Urothelium cell line (cell line): ENCODE data around the gene PIP5K1B.

Experiments used
- DNase-seq: peaks from one replicate; pipeline ENCODE4 v3.0.0; 2011; ENCODE audit warnings: low spot score, mixed read lengths
- FAIRE-seq: peaks from 2 replicates; lab custom pipeline; 2011; peaks lifted over from hg19 to GRCh38; lab: Jason Lieb, UNC

Gene PIP5K1B

GRCh38 chr9:68941780-68942459 is 236.9 kb downstream of the PIP5K1B start:
- DNase-seq (no peak), FAIRE-seq (no peak)

- DNase-seq = no peak
- no peak for FAIRE-seq
Observed at GRCh38 chr9:68942790-68943189, 237.8 kb downstream of the PIP5K1B start.

GRCh38 chr9:68947015-68947414 is 242.0 kb downstream of the PIP5K1B start:
- FAIRE-seq (no peak), DNase-seq (no peak)

- DNase-seq (no peak), FAIRE-seq (no peak)
Observed at GRCh38 chr9:68947842-68948569, 243.0 kb downstream of the PIP5K1B start.

- DNase-seq (no peak), FAIRE-seq (no peak)
Observed at GRCh38 chr9:68949271-68950000, 244.4 kb downstream of the PIP5K1B start.

- DNase-seq (no peak), FAIRE-seq (no peak)
Observed at GRCh38 chr9:68950188-68950587, 245.1 kb downstream of the PIP5K1B start.

- no peak for FAIRE-seq
- no peak for DNase-seq
Observed at GRCh38 chr9:68950689-68951088, 245.6 kb downstream of the PIP5K1B start.

GRCh38 chr9:68951879-68952659 is 247.0 kb downstream of the PIP5K1B start:
- FAIRE-seq (no peak), DNase-seq (no peak)

GRCh38 chr9:68953771-68954170 is 248.7 kb downstream of the PIP5K1B start:
- FAIRE-seq (no peak), DNase-seq (no peak)

- no peak for FAIRE-seq
- no peak for DNase-seq
Observed at GRCh38 chr9:68955330-68955729, 250.3 kb downstream of the PIP5K1B start.

- FAIRE-seq = no peak
- DNase-seq = no peak
Observed at GRCh38 chr9:68957479-68957878, 252.4 kb downstream of the PIP5K1B start.

GRCh38 chr9:68961587-68961986 is 256.5 kb downstream of the PIP5K1B start:
- DNase-seq (no peak), FAIRE-seq (no peak)

GRCh38 chr9:68963416-68963815 is 258.4 kb downstream of the PIP5K1B start:
- no peak for DNase-seq
- no peak for FAIRE-seq

- DNase-seq = no peak
- no peak for FAIRE-seq
Observed at GRCh38 chr9:68964102-68964541, 259.1 kb downstream of the PIP5K1B start.

- no peak for DNase-seq
- FAIRE-seq = no peak
Observed at GRCh38 chr9:68964765-68965164, 259.7 kb downstream of the PIP5K1B start.

- no peak for FAIRE-seq
- no peak for DNase-seq
Observed at GRCh38 chr9:68966496-68966944, 261.5 kb downstream of the PIP5K1B start.

GRCh38 chr9:68967800-68968199 is 262.8 kb downstream of the PIP5K1B start:
- DNase-seq (no peak), FAIRE-seq (no peak)

- no peak for FAIRE-seq
Observed at GRCh38 chr9:68969538-68969937, 264.5 kb downstream of the PIP5K1B start.

GRCh38 chr9:68970151-68970550 is 265.1 kb downstream of the PIP5K1B start:
- FAIRE-seq = no peak
- DNase-seq = no peak

More at GRCh38 chr9:68969538-68969937, 264.5 kb downstream of the PIP5K1B start:
- no peak for DNase-seq

- FAIRE-seq (no peak), DNase-seq (no peak)
Observed at GRCh38 chr9:68973619-68974018, 268.6 kb downstream of the PIP5K1B start.

GRCh38 chr9:68974431-68974830 is 269.4 kb downstream of the PIP5K1B start:
- no peak for FAIRE-seq
- no peak for DNase-seq
